Activated CD8-positive, alpha-beta memory T cell treated with anti-CD3 and anti-CD28 coated beads, Interleukin-2, amount 10 ng/mL, durations not matched to agents 7 days and 5 days (primary cell): ENCODE data around the gene OAT. TPM values are rescaled to one million over a fixed set of nuclear protein-coding genes. Genes with fewer than 3 reads are reported as not detected.
"Not testable (repeated sequence)": the region's sequence is repeated elsewhere in the genome, so short reads cannot be mapped to it uniquely, and the experiment has no call there.

ENCODE experiments used
- ATAC-seq: fragments of 150-1000 bp; cut with Tn5 transposase; one replicate; pipeline ENCODE4 v1.10.0; 2021; ENCODE audit warnings: moderate library complexity
- CTCF ChIA-PET: fragments of 350-600 bp; sonication (Branson Sonifier 250); formaldehyde crosslinking; loops from one replicate; lab custom pipeline; 2021; ENCODE audit warnings: antibody characterized with exemption; lab: Charles Lee
- DNase-seq: peaks from one replicate; pipeline ENCODE4 v3.0.0-alpha.2; 2020
- H3K27ac Mint-ChIP-seq: one replicate; pipeline ENCODE4 v1.8.0; 2021; ENCODE audit warnings: mild to moderate bottlenecking, mixed read lengths
- H3K27me3 Mint-ChIP-seq: one replicate; pipeline ENCODE4 v1.8.0; 2021; ENCODE audit warnings: mixed read lengths
- H3K36me3 Mint-ChIP-seq: one replicate; pipeline ENCODE4 v1.8.0; 2021; ENCODE audit warnings: mild to moderate bottlenecking, mixed read lengths
- H3K4me1 Mint-ChIP-seq: one replicate; pipeline ENCODE4 v1.8.0; 2021; ENCODE audit warnings: mixed read lengths
- H3K4me3 Mint-ChIP-seq: one replicate; pipeline ENCODE4 v1.8.0; 2021; ENCODE audit warnings: mild to moderate bottlenecking, moderate library complexity, mixed read lengths
- H3K9me3 Mint-ChIP-seq: one replicate; pipeline ENCODE4 v1.8.0; 2022; ENCODE audit warnings: low read depth, mixed read lengths
- total RNA-seq, 2 experiments: library from RNA; stranded (reverse); gene quantifications; one replicate each; pipeline ENCODE4 v1.2.3, GENCODE V29; 2021

The OAT gene
- total RNA-seq, 2 experiments from 2014 or later: 18.7 to 32.3 TPM

DNA sequence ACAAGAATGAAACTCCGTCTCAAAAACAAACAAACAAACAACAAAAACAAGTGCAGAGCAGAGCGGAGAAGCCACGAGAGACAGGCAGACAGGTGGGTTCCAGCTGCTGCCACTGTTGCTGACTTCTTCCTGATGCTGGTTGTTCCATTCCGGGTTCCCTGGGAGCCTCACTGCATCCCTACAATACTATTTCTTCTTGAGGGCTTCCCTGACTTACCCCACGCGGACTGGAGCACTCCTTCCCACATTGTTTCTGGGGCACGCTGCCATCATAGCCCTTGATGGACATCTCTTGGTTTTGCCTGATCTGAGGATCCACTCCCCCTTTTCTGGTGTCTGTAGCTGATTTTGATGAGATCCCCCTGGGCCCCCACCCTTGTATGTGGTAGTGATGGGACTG is 36.7 kb upstream of the OAT start:
- H3K27me3 Mint-ChIP-seq: peaks cover 65% of the 10 kb centered on the region
- no peaks in the 10 kb centered on the region for H3K36me3 Mint-ChIP-seq
- DNase-seq (no peak), ATAC-seq (no peak)
- peaks cover 1% of the 10 kb centered on the region for H3K4me1 Mint-ChIP-seq
- CTCF ChIA-PET: interaction anchor here (1.3 kb wide), 1 partner anchor 66 kb away, joined by 4 read pairs; no protein-coding TSS in a partner anchor
- H3K27ac Mint-ChIP-seq: no peak overlapping the region
- H3K4me3 Mint-ChIP-seq: no peak overlapping the region
- no peaks in the 10 kb centered on the region for H3K9me3 Mint-ChIP-seq

- H3K36me3 Mint-ChIP-seq: no peaks in the 10 kb centered on the region
- no peak for DNase-seq
- H3K27ac Mint-ChIP-seq: no peak overlapping the region
- H3K4me1 Mint-ChIP-seq: peaks cover 8% of the 10 kb centered on the region
- no peaks in the 10 kb centered on the region for H3K9me3 Mint-ChIP-seq
- ATAC-seq: no peak
- CTCF ChIA-PET: interaction anchor here (0.6 to 1.3 kb wide), 3 partner anchors 20 to 373 kb away, joined by 3 to 4 read pairs (median 3); no protein-coding TSS in a partner anchor
- H3K4me3 Mint-ChIP-seq: no peak overlapping the region
- peaks cover 76% of the 10 kb centered on the region for H3K27me3 Mint-ChIP-seq
Observed at GRCh38 chr10:124453960-124454610, 35.4 kb upstream of the OAT start.

- Mint-ChIP-seq H3K4me1 (peaks cover 16% of the 10 kb centered on the region), H3K36me3 (no peaks in the 10 kb centered on the region), H3K9me3 (no peaks in the 10 kb centered on the region), H3K4me3 (no peak overlapping the region), H3K27me3 (peaks cover 91% of the 10 kb centered on the region), H3K27ac (no peak overlapping the region)
- CTCF ChIA-PET: no interaction called here
- ATAC-seq (no peak), DNase-seq (no peak)
Observed at GRCh38 chr10:124451276-124451675, 32.6 kb upstream of the OAT start.

DNA sequence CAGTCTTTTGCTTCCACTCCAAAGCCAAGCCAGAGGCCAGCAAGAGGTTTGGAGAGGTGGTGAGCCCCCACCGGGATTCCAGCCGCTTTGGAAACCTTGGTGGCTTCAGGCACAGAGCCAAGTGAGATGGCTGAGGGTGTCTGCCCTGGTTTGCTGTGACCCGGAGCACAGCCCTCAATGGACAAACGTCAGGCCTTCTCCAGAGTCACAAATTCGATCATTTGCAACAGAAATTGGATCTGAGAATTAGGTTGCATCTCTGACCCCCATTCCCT is 32.0 kb upstream of the OAT start:
- H3K4me3 Mint-ChIP-seq: no peak overlapping the region
- H3K27ac Mint-ChIP-seq: no peak overlapping the region
- H3K36me3 Mint-ChIP-seq: no peaks in the 10 kb centered on the region
- no peaks in the 10 kb centered on the region for H3K9me3 Mint-ChIP-seq
- CTCF ChIA-PET: no interaction called here
- ATAC-seq: no peak
- DNase-seq: no peak
- H3K4me1 Mint-ChIP-seq: peaks cover 16% of the 10 kb centered on the region
- peaks cover 91% of the 10 kb centered on the region for H3K27me3 Mint-ChIP-seq

DNA sequence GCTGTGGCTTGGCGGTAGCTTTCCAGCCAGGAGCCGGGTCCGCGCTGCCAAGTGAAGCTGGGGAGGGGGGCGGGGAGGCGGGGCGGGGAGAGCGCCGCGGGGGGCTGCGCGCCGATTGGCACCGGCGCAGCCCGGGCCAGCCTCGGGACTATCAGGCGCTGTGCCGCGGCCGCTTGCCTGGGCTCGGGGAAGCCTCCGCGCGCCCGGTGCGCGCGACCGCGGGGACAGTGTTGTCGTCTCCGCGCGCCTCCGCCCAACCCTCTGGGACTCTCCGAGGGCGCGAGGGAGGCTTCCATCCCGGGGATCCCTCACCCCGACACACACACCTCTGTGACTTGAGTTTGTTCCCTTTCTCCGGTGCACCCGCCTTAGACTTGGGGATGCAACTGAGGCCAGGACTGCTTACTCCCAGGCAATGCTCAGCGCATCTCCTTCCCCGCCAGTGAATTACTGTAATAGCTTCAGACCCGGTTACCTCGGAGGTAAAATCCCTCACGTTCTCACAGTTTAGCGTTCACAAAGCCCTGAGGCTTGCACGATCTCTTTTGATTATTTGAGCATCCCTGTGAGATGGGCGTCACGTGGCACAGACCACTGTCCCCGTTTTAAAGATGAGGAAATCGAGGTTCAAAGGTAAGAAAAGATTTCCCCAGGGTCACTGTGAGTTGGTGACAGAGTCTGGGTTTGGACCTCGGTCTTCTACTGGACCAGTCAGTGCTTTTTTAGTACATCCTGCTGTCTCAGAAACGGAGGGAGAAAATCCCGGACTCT is 31.5 kb upstream of the OAT start, which contains the start of gene NKX1-2:
NKX1-2 (minus strand) TSS at position 24 of the 771 bp plus-strand sequence. CDS start 92 bp downstream, outside the sequence.
- H3K9me3 Mint-ChIP-seq: no peaks in the 10 kb centered on the region
- peak within 1 kb of the TSS; percentile 34 for H3K27ac Mint-ChIP-seq
- peaks cover 16% of the 10 kb centered on the region for H3K4me1 Mint-ChIP-seq
- ATAC-seq (peak; percentile 39), DNase-seq (no peak)
- H3K27me3 Mint-ChIP-seq: peaks cover 91% of the 10 kb centered on the region
- no peaks in the 10 kb centered on the region for H3K36me3 Mint-ChIP-seq
- H3K4me3 Mint-ChIP-seq: peak within 1 kb of the TSS; percentile 12
- CTCF ChIA-PET: interaction anchor here (0.6 kb wide), 1 partner anchor 1948 kb away, joined by 3 read pairs; no protein-coding TSS in a partner anchor

- no peaks in the 10 kb centered on the region for H3K36me3 Mint-ChIP-seq
- no peak for DNase-seq
- no peaks in the 10 kb centered on the region for H3K9me3 Mint-ChIP-seq
- H3K4me3 Mint-ChIP-seq: peak overlapping the region; percentile 9
- ATAC-seq: peak; percentile 20
- H3K4me1 Mint-ChIP-seq: peaks cover 16% of the 10 kb centered on the region
- H3K27ac Mint-ChIP-seq: no peak overlapping the region
- CTCF ChIA-PET: interaction anchor here (0.6 to 1.4 kb wide), 2 partner anchors 17 to 1947 kb away, joined by 3 read pairs; no protein-coding TSS in a partner anchor
- H3K27me3 Mint-ChIP-seq: peaks cover 89% of the 10 kb centered on the region
Observed at GRCh38 chr10:124449170-124450011, 30.7 kb upstream of the OAT start.

GRCh38 chr10:124448696-124449169 is 30.0 kb upstream of the OAT start:
- no peaks in the 10 kb centered on the region for H3K36me3 Mint-ChIP-seq
- H3K4me1 Mint-ChIP-seq: peaks cover 16% of the 10 kb centered on the region
- H3K27me3 Mint-ChIP-seq: peaks cover 86% of the 10 kb centered on the region
- ATAC-seq: no peak
- no peak overlapping the region for H3K27ac Mint-ChIP-seq
- H3K9me3 Mint-ChIP-seq: no peaks in the 10 kb centered on the region
- DNase-seq: no peak
- CTCF ChIA-PET: interaction anchor here (1.4 kb wide), 1 partner anchor 17 kb away, joined by 3 read pairs; no protein-coding TSS in a partner anchor
- peak overlapping the region; percentile 9 for H3K4me3 Mint-ChIP-seq

DNA sequence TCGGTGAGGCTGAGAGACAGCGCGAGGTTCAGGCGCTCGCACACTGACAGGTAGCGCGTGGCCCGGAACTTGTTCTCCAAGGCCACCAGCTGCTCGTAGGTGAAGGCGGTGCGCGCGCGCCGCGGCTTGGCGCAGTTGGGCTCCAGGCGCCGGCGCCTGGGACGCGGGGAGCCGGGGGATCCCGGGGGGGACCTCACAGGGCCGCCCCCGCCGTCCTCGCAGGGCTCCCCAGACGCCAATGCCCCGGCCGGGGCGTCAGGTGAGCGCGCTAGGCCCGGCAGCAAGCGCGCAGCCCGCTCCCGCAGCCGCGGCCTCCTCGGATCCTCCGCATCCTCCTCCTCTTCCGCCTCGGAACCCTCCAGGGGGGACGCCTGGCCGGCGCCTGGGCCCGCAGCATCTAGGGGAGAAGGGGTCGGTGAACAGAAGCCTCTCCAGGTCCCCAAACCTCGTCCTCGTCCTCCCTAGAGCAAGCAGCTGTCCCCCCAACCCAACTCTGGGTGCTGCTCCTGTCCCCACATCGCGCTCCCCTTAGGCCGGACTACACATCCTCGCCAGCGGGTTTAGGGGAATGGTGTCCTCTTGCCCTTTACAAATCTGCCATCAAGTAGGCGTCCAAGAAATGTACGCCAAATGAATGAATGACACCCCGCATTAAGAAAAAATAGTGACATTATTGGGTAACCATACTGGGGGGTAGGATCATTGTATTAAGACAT is 29.2 kb upstream of the OAT start:
- Mint-ChIP-seq H3K36me3 (no peaks in the 10 kb centered on the region), H3K4me3 (peak overlapping the region; percentile 17), H3K27me3 (peaks cover 86% of the 10 kb centered on the region), H3K27ac (no peak overlapping the region), H3K4me1 (peaks cover 16% of the 10 kb centered on the region), H3K9me3 (no peaks in the 10 kb centered on the region)
- no peak for DNase-seq
- CTCF ChIA-PET: interaction anchor here (1.4 kb wide), 1 partner anchor 18 kb away, joined by 3 read pairs; no protein-coding TSS in a partner anchor
- no peak for ATAC-seq

- Mint-ChIP-seq H3K27ac (no peak overlapping the region), H3K9me3 (no peaks in the 10 kb centered on the region)
- CTCF ChIA-PET: no interaction called here
Observed at GRCh38 chr10:124446830-124447750, 28.4 kb upstream of the OAT start.

GRCh38 chr10:124441694-124442093 is 23.0 kb upstream of the OAT start:
- DNase-seq, H3K36me3 Mint-ChIP-seq, H3K4me3 Mint-ChIP-seq, H3K27ac Mint-ChIP-seq, CTCF ChIA-PET, H3K9me3 Mint-ChIP-seq, ATAC-seq, H3K4me1 Mint-ChIP-seq: not testable (repeated sequence)
- peaks cover 40% of the 10 kb centered on the region for H3K27me3 Mint-ChIP-seq

More at GRCh38 chr10:124446830-124447750, 28.4 kb upstream of the OAT start:
- peaks cover 81% of the 10 kb centered on the region for H3K27me3 Mint-ChIP-seq
- no peak for ATAC-seq
- H3K36me3 Mint-ChIP-seq: no peaks in the 10 kb centered on the region
- H3K4me3 Mint-ChIP-seq: no peak overlapping the region
- no peak for DNase-seq
- peaks cover 16% of the 10 kb centered on the region for H3K4me1 Mint-ChIP-seq

DNA sequence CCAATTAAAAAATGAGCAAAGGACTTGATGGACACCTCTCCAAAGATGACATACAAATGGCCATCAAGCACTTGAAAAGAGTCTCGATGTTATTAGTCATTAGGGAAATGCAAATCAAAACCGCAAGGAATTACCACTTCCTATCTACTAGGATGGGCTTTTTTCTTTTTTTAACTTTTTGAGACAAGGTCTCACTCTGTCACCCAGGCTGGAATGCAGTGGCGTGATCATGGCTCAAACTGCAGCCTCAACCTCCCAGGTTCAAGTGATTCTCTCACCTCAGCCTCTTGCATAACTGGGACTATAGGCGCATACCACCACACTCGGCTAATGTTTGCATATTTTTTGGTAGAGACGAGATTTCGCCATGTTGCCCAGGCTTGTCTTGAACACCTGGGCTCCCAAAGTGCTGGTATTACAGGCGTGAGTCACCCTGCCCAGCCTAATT is 17.5 kb upstream of the OAT start:
- Mint-ChIP-seq H3K4me3 (no peak overlapping the region), H3K4me1 (peaks cover 4% of the 10 kb centered on the region), H3K27ac (no peak overlapping the region), H3K36me3 (no peaks in the 10 kb centered on the region), H3K27me3 (peaks cover 7% of the 10 kb centered on the region), H3K9me3 (no peaks in the 10 kb centered on the region)
- ATAC-seq: no peak
- DNase-seq: no peak
- CTCF ChIA-PET: interaction anchor here (1.3 kb wide), 1 partner anchor 24 kb away, joined by 3 read pairs; no protein-coding TSS in a partner anchor
